PC-3 (cell line): ENCODE measurements around the gene NPTXR.

Source experiments
- CTCF ChIP-seq: fragments of 300-600 bp; sonication (generic); conservative IDR thresholded peaks from 2 replicates; pipeline ENCODE4 v1.5.1; 2017; ENCODE audit warnings: antibody characterized with exemption, low read depth, mild to moderate bottlenecking, low read length
- EZH2 ChIP-seq: fragments of 300-600 bp; sonication (generic); IDR thresholded peaks from one replicate; pipeline ENCODE4 v1.6.1; 2017; ENCODE audit warnings: antibody characterized with exemption, mild to moderate bottlenecking, low read length; ENCODE audit not compliant: unreplicated experiment
- EZH2phosphoT487 ChIP-seq: fragments of 300-600 bp; sonication (generic); IDR thresholded peaks from 2 replicates; pipeline ENCODE4 v1.6.1; 2018; ENCODE audit warnings: mild to moderate bottlenecking, antibody characterized with exemption, low read length, borderline replicate concordance

- TF ChIP-seq CTCF (no peak), EZH2 (no peak), EZH2phosphoT487 (no peak)
These were observed 59.0 kb downstream of the NPTXR start for GRCh38 chr22:38784856-38785255.
